SU-DHL-6 (cell line): ENCODE measurements around the gene FAM53B.

Source experiments
- H2AFZ ChIP-seq: fragments of 200-600 bp; sonication (generic); 2 replicates; pipeline ENCODE4 v1.6.1; 2014; ENCODE audit warnings: low read depth, mild to moderate bottlenecking, moderate library complexity, mixed read lengths, antibody characterized with exemption, low read length; ENCODE audit not compliant: severe bottlenecking
- H3F3A ChIP-seq: fragments of 200-600 bp; shearing (Covaris generic); 2 replicates; pipeline ENCODE4 v1.6.0; 2016; ENCODE audit warnings: antibody characterized with exemption, mild to moderate bottlenecking; ENCODE audit not compliant: insufficient read depth
- H3K27ac ChIP-seq: fragments of 200-600 bp; sonication (generic); 2 replicates; pipeline ENCODE4 v1.5.1; 2016; ENCODE audit warnings: low read depth, mild to moderate bottlenecking, low read length, moderate library complexity, mixed read lengths
- H3K27me3 ChIP-seq: fragments of 200-600 bp; sonication (generic), shearing (Covaris generic); 2 replicates; pipeline ENCODE4 v1.6.0; 2014; ENCODE audit warnings: mild to moderate bottlenecking, low read length
- H3K36me3 ChIP-seq: fragments of 200-600 bp; sonication (generic); 2 replicates; pipeline ENCODE4 v1.6.1; 2014; ENCODE audit warnings: mild to moderate bottlenecking, low read length, mixed read lengths
- H3K4me2 ChIP-seq: fragments of 300-600, 200-600 bp; shearing (Covaris generic), sonication (generic); 2 replicates; pipeline ENCODE4 v1.6.0; 2014; ENCODE audit warnings: low read length, low read depth, mild to moderate bottlenecking; ENCODE audit not compliant: poor library complexity, severe bottlenecking
- H3K4me3 ChIP-seq: fragments of 200-600 bp; sonication (generic); 2 replicates; pipeline ENCODE4 v1.5.1; 2014; ENCODE audit warnings: antibody characterized with exemption, low read length, mild to moderate bottlenecking, mixed read lengths; ENCODE audit not compliant: insufficient read depth, poor library complexity, severe bottlenecking
- H3K79me2 ChIP-seq: fragments of 200-600 bp; sonication (generic); 2 replicates; pipeline ENCODE4 v1.6.1; 2014; ENCODE audit warnings: mild to moderate bottlenecking, low read length, moderate library complexity; ENCODE audit not compliant: insufficient read depth
- H3K9ac ChIP-seq: fragments of 200-600 bp; sonication (generic); 2 replicates; pipeline ENCODE4 v1.7.0; 2014; ENCODE audit warnings: mild to moderate bottlenecking, low read length
- H3K9me2 ChIP-seq: fragments of 200-600 bp; sonication (generic); replicated peaks from 2 replicates; pipeline ENCODE4 v1.6.1; 2014; ENCODE audit warnings: low read length; ENCODE audit not compliant: insufficient read depth
- H3K9me3 ChIP-seq: fragments of 200-600 bp; sonication (generic); 2 replicates; pipeline ENCODE4 v1.6.1; 2014; ENCODE audit warnings: low read length, mixed read lengths; ENCODE audit not compliant: insufficient read depth
- H4K20me1 ChIP-seq: fragments of 200-600 bp; sonication (generic); 2 replicates; pipeline ENCODE4 v1.6.1; 2014; ENCODE audit warnings: low read depth, mild to moderate bottlenecking, antibody characterized with exemption, low read length, moderate library complexity, mixed read lengths
- CTCF ChIP-seq: fragments of 200-600 bp; sonication (generic); IDR thresholded peaks from one replicate; pipeline ENCODE4 v1.5.1; 2017; ENCODE audit warnings: antibody characterized with exemption, mild to moderate bottlenecking, low read length, moderate library complexity; ENCODE audit not compliant: insufficient read depth, poor library complexity, severe bottlenecking
- EZH2phosphoT487 ChIP-seq: fragments of 200-600 bp; sonication (generic), shearing (Covaris generic); conservative IDR thresholded peaks from 2 replicates; pipeline ENCODE4 v1.6.1; 2018; ENCODE audit warnings: mild to moderate bottlenecking, antibody characterized with exemption, low read length, moderate library complexity, mixed read lengths

FAM53B gene

GRCh38 chr10:124602121-124602561 lies 142.0 kb downstream of the FAM53B start:
- no peaks in the 10 kb centered on the region for H3K9me2 ChIP-seq
- H3F3A ChIP-seq, result peaks cover 84% of the 10 kb centered on the region
- no peaks in the 10 kb centered on the region for H3K36me3 ChIP-seq
- no peaks in the 10 kb centered on the region for H3K79me2 ChIP-seq
- H3K9me3 ChIP-seq, result no peaks in the 10 kb centered on the region
- H3K4me2 ChIP-seq, result peak overlapping the region; percentile 65
- H4K20me1 ChIP-seq, result no peaks in the 10 kb centered on the region
- peak overlapping the region; percentile 85 for H3K9ac ChIP-seq
- peak overlapping the region; percentile 17 for H3K4me3 ChIP-seq
- H3K27ac ChIP-seq, result peak overlapping the region; percentile 99
- no peak overlapping the region for H2AFZ ChIP-seq
- no peak for TF ChIP-seq CTCF
- no peak for TF ChIP-seq EZH2phosphoT487
- no peaks in the 10 kb centered on the region for H3K27me3 ChIP-seq

- H3K27me3 ChIP-seq, result no peaks in the 10 kb centered on the region
- H3K9me2 ChIP-seq, result no peaks in the 10 kb centered on the region
- no peaks in the 10 kb centered on the region for H3K36me3 ChIP-seq
- no peaks in the 10 kb centered on the region for H3K79me2 ChIP-seq
- no peak for TF ChIP-seq CTCF
- peaks cover 83% of the 10 kb centered on the region for H3F3A ChIP-seq
- no peaks in the 10 kb centered on the region for H4K20me1 ChIP-seq
- no peaks in the 10 kb centered on the region for H3K9me3 ChIP-seq
- no peak overlapping the region for H2AFZ ChIP-seq
- H3K9ac ChIP-seq, result peak overlapping the region; percentile 87
- peak overlapping the region; percentile 17 for H3K4me3 ChIP-seq
- peak overlapping the region; percentile 99 for H3K27ac ChIP-seq
- peak overlapping the region; percentile 65 for H3K4me2 ChIP-seq
Observed at GRCh38 chr10:124601431-124602120, 142.6 kb downstream of the FAM53B start.

GRCh38 chr10:124601016-124601415 lies 143.2 kb downstream of the FAM53B start:
- H3K36me3 ChIP-seq, result no peaks in the 10 kb centered on the region
- peak overlapping the region; percentile 50 for H3K4me2 ChIP-seq
- H3K9me3 ChIP-seq, result no peaks in the 10 kb centered on the region
- H4K20me1 ChIP-seq, result no peaks in the 10 kb centered on the region
- H3F3A ChIP-seq, result peaks cover 77% of the 10 kb centered on the region
- no peak overlapping the region for H2AFZ ChIP-seq
- H3K27me3 ChIP-seq, result no peaks in the 10 kb centered on the region
- H3K9ac ChIP-seq, result peak overlapping the region; percentile 87
- no peaks in the 10 kb centered on the region for H3K9me2 ChIP-seq
- H3K79me2 ChIP-seq, result no peaks in the 10 kb centered on the region
- H3K4me3 ChIP-seq, result peak overlapping the region; percentile 21
- TF ChIP-seq CTCF (no peak), EZH2phosphoT487 (no peak)
- H3K27ac ChIP-seq, result peak overlapping the region; percentile 99
